HEK293 (cell line): Measurements from ENCODE around the gene CAT.

Experiments used
- CTCF ChIA-PET: fragments of 350-600 bp; formaldehyde crosslinking; extraction: SDS; loops from one replicate; lab custom pipeline; 2021; ENCODE audit warnings: antibody characterized with exemption; lab: Yijun Ruan, JAX
- POLR2A ChIA-PET: fragments of 300-600 bp; formaldehyde crosslinking; extraction: SDS; loops from one replicate; lab custom pipeline; 2020; ENCODE audit warnings: antibody characterized with exemption, inconsistent platforms; lab: Yijun Ruan, JAX
- H3K27ac ChIP-seq: fragments of 200-500 bp; sonication (Bioruptor generic); 2 replicates; pipeline ENCODE4 v1.5.1; 2014; ENCODE audit warnings: low read depth, low read length, control low read depth, inconsistent platforms; ENCODE audit errors: extremely low read depth
- H3K36me3 ChIP-seq, 2 experiments: fragments of 200-500 bp in 1 of 2; sonication (Bioruptor generic) in 1 of 2; 1 replicate in 1 of 2; 2 replicates in 1 of 2; pipeline ENCODE4 v1.5.1; 2014 to 2017; ENCODE audit warnings: inconsistent platforms in 2 of 2, low read length in 2 of 2; ENCODE audit not compliant: control insufficient read depth in 2 of 2, insufficient read depth in 1 of 2
- H3K4me1 ChIP-seq: fragments of 200-500 bp; sonication (Bioruptor generic); 2 replicates; pipeline ENCODE4 v1.5.1; 2014; ENCODE audit warnings: mild to moderate bottlenecking, low read length, inconsistent platforms; ENCODE audit not compliant: control insufficient read depth, insufficient read depth
- H3K4me3 ChIP-seq: 2 replicates; pipeline ENCODE4 v1.5.1; 2011; ENCODE audit warnings: low read depth, mild to moderate bottlenecking, control low read depth, low read length, moderate library complexity
- H3K9me3 ChIP-seq: fragments of 200-500 bp; sonication (Bioruptor generic); 2 replicates; pipeline ENCODE4 v1.5.1; 2014; ENCODE audit warnings: low read depth, low read length, inconsistent platforms; ENCODE audit not compliant: control insufficient read depth, insufficient read depth
- BCL11A ChIP-seq: fragments of 450-650 bp; formaldehyde crosslinking; IDR thresholded peaks from 2 replicates; pipeline ENCODE4 v1.5.1; 2016; ENCODE audit warnings: low read depth, missing biosample characterization, missing genetic modification characterization
- HOXA7 ChIP-seq: sonication (generic); formaldehyde crosslinking; IDR thresholded peaks from 2 replicates; pipeline ENCODE4 v1.8.1; 2022; ENCODE audit warnings: missing genetic modification reagents, borderline replicate concordance
- MZF1 ChIP-seq: fragments of 450-650 bp; formaldehyde crosslinking; IDR thresholded peaks from 2 replicates; pipeline ENCODE4 v1.5.1; 2017; ENCODE audit warnings: missing biosample characterization, missing genetic modification characterization, borderline replicate concordance
- PRDM2 ChIP-seq: fragments of 450-650 bp; formaldehyde crosslinking; IDR thresholded peaks from 2 replicates; pipeline ENCODE4 v1.5.1; 2016; ENCODE audit warnings: missing biosample characterization, missing genetic modification characterization, borderline replicate concordance
- PRDM4 ChIP-seq: fragments of 450-650 bp; formaldehyde crosslinking; IDR thresholded peaks from 2 replicates; pipeline ENCODE4 v1.5.1; 2017; ENCODE audit warnings: missing biosample characterization, missing genetic modification characterization
- REPIN1 ChIP-seq: fragments of 450-650 bp; formaldehyde crosslinking; IDR thresholded peaks from 2 replicates; pipeline ENCODE4 v1.5.1; 2017; ENCODE audit warnings: missing biosample characterization, missing genetic modification characterization, low read depth
- ZBTB49 ChIP-seq: fragments of 450-650 bp; formaldehyde crosslinking; IDR thresholded peaks from 2 replicates; pipeline ENCODE4 v1.5.1; 2016; ENCODE audit warnings: missing biosample characterization, missing genetic modification characterization, low read depth
- ZFP3 ChIP-seq: fragments of 450-650 bp; formaldehyde crosslinking; IDR thresholded peaks from 2 replicates; pipeline ENCODE4 v1.5.1; 2016; ENCODE audit warnings: low read depth, missing biosample characterization, missing genetic modification characterization
- ZNF174 ChIP-seq: fragments of 450-650 bp; formaldehyde crosslinking; IDR thresholded peaks from 2 replicates; pipeline ENCODE4 v1.5.0; 2017; ENCODE audit warnings: missing biosample characterization, mild to moderate bottlenecking, missing genetic modification characterization
- ZNF214 ChIP-seq: fragments of 450-650 bp; formaldehyde crosslinking; IDR thresholded peaks from 2 replicates; pipeline ENCODE4 v1.5.1; 2017; ENCODE audit warnings: missing biosample characterization, mild to moderate bottlenecking, missing genetic modification characterization, borderline replicate concordance
- ZNF223 ChIP-seq: fragments of 450-650 bp; formaldehyde crosslinking; IDR thresholded peaks from 2 replicates; pipeline ENCODE4 v1.5.1; 2016; ENCODE audit warnings: missing biosample characterization, missing genetic modification characterization
- ZNF354C ChIP-seq: fragments of 450-650 bp; formaldehyde crosslinking; IDR thresholded peaks from 2 replicates; pipeline ENCODE4 v1.5.1; 2016; ENCODE audit warnings: missing biosample characterization, missing genetic modification characterization, low read depth, borderline replicate concordance
- ZNF394 ChIP-seq: fragments of 450-650 bp; formaldehyde crosslinking; IDR thresholded peaks from 2 replicates; pipeline ENCODE4 v1.5.1; 2016; ENCODE audit warnings: missing biosample characterization, missing genetic modification characterization, mild to moderate bottlenecking, moderate library complexity, borderline replicate concordance
- ZNF501 ChIP-seq: fragments of 450-650 bp; formaldehyde crosslinking; IDR thresholded peaks from 2 replicates; pipeline ENCODE4 v1.5.1; 2016; ENCODE audit warnings: missing biosample characterization, missing genetic modification characterization
- ZNF521 ChIP-seq: fragments of 450-650 bp; formaldehyde crosslinking; IDR thresholded peaks from 2 replicates; pipeline ENCODE4 v1.5.1; 2017; ENCODE audit warnings: missing biosample characterization, mild to moderate bottlenecking, missing genetic modification characterization
- ZNF529 ChIP-seq: fragments of 450-650 bp; formaldehyde crosslinking; IDR thresholded peaks from 2 replicates; pipeline ENCODE4 v1.5.1; 2017; ENCODE audit warnings: missing genetic modification characterization, missing biosample characterization; ENCODE audit not compliant: insufficient replicate concordance
- ZNF549 ChIP-seq: fragments of 450-650 bp; IDR thresholded peaks from 2 replicates; pipeline ENCODE4 v1.5.1; 2018; ENCODE audit warnings: missing biosample characterization, missing genetic modification characterization, mild to moderate bottlenecking, inconsistent platforms, moderate library complexity
- ZNF596 ChIP-seq: fragments of 450-650 bp; IDR thresholded peaks from 2 replicates; pipeline ENCODE4 v1.5.0; 2018; ENCODE audit warnings: missing biosample characterization, mild to moderate bottlenecking, missing genetic modification characterization, moderate library complexity
- ZNF792 ChIP-seq: fragments of 450-650 bp; formaldehyde crosslinking; IDR thresholded peaks from 2 replicates; pipeline ENCODE4 v1.5.1; 2016; ENCODE audit warnings: missing biosample characterization, missing genetic modification characterization
- ZNF837 ChIP-seq: fragments of 450-650 bp; formaldehyde crosslinking; IDR thresholded peaks from 2 replicates; pipeline ENCODE4 v1.5.1; 2016; ENCODE audit warnings: missing biosample characterization, missing genetic modification characterization
- ZXDB ChIP-seq: fragments of 450-650 bp; formaldehyde crosslinking; IDR thresholded peaks from 2 replicates; pipeline ENCODE4 v1.5.1; 2016; ENCODE audit warnings: missing biosample characterization, missing genetic modification characterization

The CAT gene

GRCh38 chr11:34476849-34477248 lies 38.1 kb downstream of the CAT start:
- Histone ChIP-seq H3K36me3 (peaks cover 4 to 8% of the 10 kb centered on the region in 2 experiments; a peak in 2 of 3 replicates), H3K9me3 (no peaks in the 10 kb centered on the region), H3K4me3 (no peak overlapping the region), H3K4me1 (no peaks in the 10 kb centered on the region; the same call in 1 of the 2 replicates), H3K27ac (no peak overlapping the region)
- POLR2A ChIA-PET, result no interaction called here
- CTCF ChIA-PET, result interaction anchor here (1.5 kb wide), 1 partner anchor 9 kb away, joined by 6 read pairs; no protein-coding TSS in a partner anchor
- no peak for TF ChIP-seq BCL11A (tag by site-specific recombination)

DNA sequence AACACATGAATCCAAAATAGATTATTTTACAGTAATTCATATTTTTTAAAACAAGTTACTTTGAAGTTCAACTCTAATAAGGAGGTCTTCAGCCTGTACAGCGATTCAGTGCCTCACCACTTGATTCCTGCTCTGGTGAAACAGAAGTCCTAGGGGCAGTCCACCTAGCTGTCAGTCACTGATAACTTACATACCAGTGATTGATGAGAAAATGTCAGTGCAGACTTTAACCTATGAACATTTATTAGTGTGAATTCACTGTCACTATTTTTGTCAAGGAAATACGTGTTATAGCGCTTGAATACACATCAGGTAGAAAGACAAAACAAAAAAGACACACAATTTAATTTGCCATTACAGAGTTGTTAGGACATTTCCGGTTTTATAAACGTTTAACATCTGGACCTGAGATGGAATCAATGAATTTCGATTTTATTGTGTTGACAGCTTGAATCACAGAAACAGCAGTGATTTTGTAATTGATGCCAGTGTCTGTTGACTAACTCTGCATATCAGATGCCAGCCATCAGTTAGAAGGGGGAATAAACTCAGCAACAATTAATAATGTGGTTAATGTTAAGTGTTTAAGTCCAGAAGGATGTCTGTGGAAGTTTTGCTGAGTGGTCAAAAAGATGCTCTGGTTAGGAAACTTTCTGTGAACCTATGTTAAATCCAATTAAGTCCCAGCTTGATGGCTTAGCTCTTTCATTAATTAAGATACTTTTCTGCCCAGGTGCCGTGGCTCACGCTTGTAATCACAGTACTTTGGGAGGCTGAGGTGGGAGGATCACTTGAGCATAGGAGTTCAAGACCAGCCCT lies 40.3 kb downstream of the CAT start:
- H3K4me3 ChIP-seq, result no peak overlapping the region
- no peaks in the 10 kb centered on the region for H3K36me3 ChIP-seq
- H3K27ac ChIP-seq, result no peak overlapping the region
- H3K4me1 ChIP-seq, result no peaks in the 10 kb centered on the region; the same call in 1 of the 2 replicates
- TF ChIP-seq ZNF792 (tag by site-specific recombination) (no peak), PRDM2 (no peak), ZNF549 (tag by site-specific recombination) (no peak), ZNF837 (tag by site-specific recombination) (no peak), ZNF354C (tag by site-specific recombination) (no peak), ZNF214 (tag by site-specific recombination) (no peak), ZXDB (tag by site-specific recombination) (no peak), ZBTB49 (no peak), PRDM4 (tag by site-specific recombination) (no peak), ZNF501 (tag by site-specific recombination) (no peak), ZNF223 (tag by site-specific recombination) (no peak), HOXA7 (CRISPR knock-in tag) (no peak), ZNF596 (tag by site-specific recombination) (no peak), MZF1 (tag by site-specific recombination) (no peak), ZNF174 (no peak), ZNF521 (tag by site-specific recombination) (no peak), REPIN1 (no peak), ZFP3 (tag by site-specific recombination) (no peak), ZNF529 (tag by site-specific recombination) (no peak), ZNF394 (no peak)
- POLR2A ChIA-PET, result no interaction called here
- H3K9me3 ChIP-seq, result no peaks in the 10 kb centered on the region
- CTCF ChIA-PET, result interaction anchor here (1.2 kb wide), 1 partner anchor 13 kb away, joined by 5 read pairs; no protein-coding TSS in a partner anchor
